ENCODE data around the gene PHF19. TPM values are rescaled to one million over a fixed set of nuclear protein-coding genes. Genes with fewer than 3 reads are reported as not detected.

Gene PHF19
- total and polyA plus RNA-seq, 2 of the 8 experiments (the other 6 are each of a cell fraction or from before 2014, with no cell fraction given) = 28.2 to 31.8 TPM

GRCh38 chr9:120845255-120845654, 31.7 kb downstream of the PHF19 start (continued):
- TF ChIP-seq CHD7 (IDR thresholded peaks at IDR 0.05; ENCODE audit: insufficient replicate concordance, low read length) = no peak
- no peak for TF ChIP-seq BRCA1 (IDR thresholded peaks at IDR 0.05; ENCODE audit: low read depth, low read length)
- TF ChIP-seq SRF (IDR thresholded peaks at IDR 0.05; ENCODE audit: low read depth, low read length) = no peak
- TF ChIP-seq POLR2A (IDR thresholded peaks at IDR 0.05; ENCODE audit: control extremely low read depth in 1 of 2, low read depth in 2 of 2, low read length in 2 of 2) = no peak
- TF ChIP-seq POLR2AphosphoS5 (IDR thresholded peaks at IDR 0.05; ENCODE audit: low read depth, low read length) = no peak
- TF ChIP-seq HDAC2 (IDR thresholded peaks at IDR 0.05; ENCODE audit: borderline replicate concordance in 1 of 2, low read depth in 2 of 2, low read length in 2 of 2) = no peak
- no peak for TF ChIP-seq ASH2L (IDR thresholded peaks at IDR 0.05; ENCODE audit: low read length)
- TF ChIP-seq TEAD4 (IDR thresholded peaks at IDR 0.05; ENCODE audit: low read depth, low read length) = no peak
- TF ChIP-seq BACH1 (IDR thresholded peaks at IDR 0.05; ENCODE audit: low read length) = no peak
- TF ChIP-seq ATF2 (IDR thresholded peaks at IDR 0.05; ENCODE audit: low read length) = no peak
- no peak for TF ChIP-seq TAF7 (optimal IDR thresholded peaks at IDR 0.05; ENCODE audit: borderline replicate concordance, low read depth, low read length)
